HTERT RPE-1 (cell line): ENCODE results near the gene SLC25A18.
"Not testable (repeated sequence)": the region's sequence is repeated elsewhere in the genome, so short reads cannot be mapped to it uniquely, and the experiment has no call there.

Experiments used
- in situ Hi-C: fragments of 300-500 bp; cut with MboI; formaldehyde crosslinking; loops from 4 replicates; pipeline ENCODE4 v1.14.3; 2020; ENCODE audit warnings: low sequenced_read_pairs

SLC25A18 gene

DNA sequence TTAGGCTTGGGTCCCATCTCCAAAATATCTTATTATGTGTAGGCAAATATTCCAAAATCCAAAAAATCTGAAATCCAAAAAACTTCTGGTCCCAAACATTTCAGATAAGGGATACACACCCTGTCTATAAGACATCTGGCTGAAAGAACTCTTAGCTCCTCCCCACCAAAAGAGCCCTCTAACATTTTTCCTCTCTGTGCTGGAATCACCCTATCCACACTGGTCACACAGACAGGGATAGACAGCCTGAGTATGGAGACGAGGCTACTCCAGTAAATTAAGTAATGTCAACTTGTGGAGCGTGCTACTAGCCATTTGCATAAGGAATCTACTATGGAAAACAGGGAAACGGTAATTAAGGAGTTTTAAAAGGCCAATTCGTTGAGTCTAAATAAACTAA lies 40.4 kb downstream of the SLC25A18 start:
- in situ Hi-C loops, result no loop called here

- in situ Hi-C loops, result no loop called here
These were observed 43.2 kb downstream of the SLC25A18 start for GRCh38 chr22:17606496-17606895.

- in situ Hi-C loops, result no loop called here
These were observed 44.7 kb downstream of the SLC25A18 start for GRCh38 chr22:17607891-17608521.

GRCh38 chr22:17612057-17612456 lies 48.8 kb downstream of the SLC25A18 start:
- in situ Hi-C loops, result no loop called here

DNA sequence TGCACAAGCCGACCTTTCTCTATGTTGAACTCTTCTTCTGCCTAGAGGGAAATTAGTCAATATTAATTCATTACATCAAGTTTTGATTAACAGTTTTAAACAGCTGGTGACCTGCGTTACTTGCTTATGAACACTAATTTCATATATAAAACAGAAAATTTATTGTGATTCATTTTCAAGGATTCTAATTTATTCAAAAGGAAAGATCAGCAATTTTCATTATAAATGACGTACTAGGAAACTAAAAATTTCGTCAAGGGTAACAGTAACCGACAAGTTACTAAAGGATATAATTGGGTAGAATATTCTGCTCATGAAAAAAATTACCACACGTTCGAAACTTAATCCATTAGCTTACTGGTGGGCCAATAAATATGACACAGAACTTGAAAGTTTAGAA lies 50.0 kb downstream of the SLC25A18 start:
- in situ Hi-C loops, result no loop called here

DNA sequence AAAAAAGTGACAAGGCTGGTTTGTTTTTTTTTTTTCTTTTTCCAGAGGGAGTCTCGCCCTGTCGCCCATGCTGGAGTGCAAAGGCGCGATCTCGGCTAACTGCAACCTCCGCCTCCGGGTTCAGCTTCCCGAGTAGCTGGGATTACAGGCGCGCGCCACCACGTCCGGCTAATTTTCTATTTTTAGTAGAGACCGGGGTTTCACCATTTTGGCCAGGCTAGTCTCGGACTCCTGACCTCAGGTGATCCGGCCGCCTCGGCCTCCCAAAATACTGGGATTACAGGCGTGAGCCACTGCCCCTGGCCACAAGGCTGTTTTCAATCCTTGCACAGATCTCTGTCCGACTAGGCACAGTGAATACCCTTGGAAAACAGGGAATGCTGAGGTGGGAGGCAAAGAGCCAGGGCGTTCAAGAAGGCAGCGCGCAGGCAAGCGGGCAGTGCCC lies 64.7 kb downstream of the SLC25A18 start:
- in situ Hi-C loops, result no loop called here

- in situ Hi-C loops, result no loop called here
These were observed 65.3 kb downstream of the SLC25A18 start, which contains the start of gene ATP6V1E1 for GRCh38 chr22:17628406-17629172. ATP6V1E1 (minus strand) TSS chr22:17628749; CDS start chr22:17628635, 114 bp downstream.

- in situ Hi-C loops, result no loop called here
These were observed 65.8 kb downstream of the SLC25A18 start for GRCh38 chr22:17629173-17629489.

GRCh38 chr22:17629641-17630040 lies 66.3 kb downstream of the SLC25A18 start:
- in situ Hi-C loops, result no loop called here

- in situ Hi-C loops, result no loop called here
These were observed 67.8 kb downstream of the SLC25A18 start for GRCh38 chr22:17631076-17631565.

- in situ Hi-C loops, result no loop called here
These were observed 70.1 kb downstream of the SLC25A18 start for GRCh38 chr22:17633217-17633997.

DNA sequence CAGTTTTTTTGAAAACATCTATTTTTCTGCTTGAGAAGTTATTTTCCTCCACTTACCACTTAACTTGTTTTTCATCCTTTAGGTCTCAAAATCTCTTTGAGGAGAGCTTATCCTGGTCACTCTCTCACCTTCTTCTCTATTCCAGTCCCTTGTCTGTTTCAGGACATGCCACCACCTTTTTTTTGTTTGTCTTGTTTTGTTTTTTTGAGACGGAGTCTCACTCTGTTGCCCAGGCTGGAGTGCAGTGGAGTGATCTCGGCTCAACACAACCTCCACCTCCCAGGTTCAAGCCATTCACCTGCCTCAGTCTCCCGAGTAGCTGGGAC lies 70.7 kb downstream of the SLC25A18 start:
- in situ Hi-C loops, result no loop called here

DNA sequence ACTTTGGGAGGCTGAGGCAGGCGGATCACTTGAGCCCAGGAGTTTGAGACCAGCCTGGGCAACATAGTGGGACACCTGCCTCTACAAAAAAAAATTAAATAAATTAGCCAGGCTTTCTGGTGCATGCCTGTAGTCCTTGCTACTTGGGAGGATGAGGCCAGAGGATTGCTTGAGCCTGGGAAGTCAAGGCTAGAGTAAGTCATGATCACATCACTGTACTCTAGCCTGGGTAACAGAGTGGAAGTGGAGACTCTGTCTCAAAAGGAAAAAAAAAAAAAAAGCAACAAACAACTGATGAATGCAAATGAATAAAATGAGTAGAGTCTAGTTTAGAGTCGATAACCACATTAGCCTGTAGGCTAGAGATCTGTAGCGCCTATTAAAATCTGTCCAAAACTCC lies 71.4 kb downstream of the SLC25A18 start:
- in situ Hi-C loops, result no loop called here

DNA sequence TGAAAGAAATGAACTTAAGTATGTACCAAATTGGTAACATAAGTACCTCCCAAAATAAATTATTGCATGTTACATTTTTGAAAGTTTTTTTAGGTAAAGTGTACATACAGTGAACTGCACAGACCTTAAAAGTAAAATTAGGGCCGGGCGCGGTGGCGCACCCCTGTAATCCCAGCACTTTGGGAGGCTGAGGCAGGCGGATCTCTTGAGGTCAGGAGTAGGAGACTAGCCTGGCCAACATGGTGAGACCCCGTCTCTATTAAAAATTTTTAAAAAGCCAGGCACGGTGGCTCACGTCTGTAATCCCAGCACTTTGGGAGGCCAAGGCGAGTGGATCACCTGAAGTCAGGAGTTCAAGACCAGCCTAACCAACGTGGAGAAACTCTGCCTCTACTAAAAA lies 73.6 kb downstream of the SLC25A18 start:
- in situ Hi-C loops, result not testable (repeated sequence)

DNA sequence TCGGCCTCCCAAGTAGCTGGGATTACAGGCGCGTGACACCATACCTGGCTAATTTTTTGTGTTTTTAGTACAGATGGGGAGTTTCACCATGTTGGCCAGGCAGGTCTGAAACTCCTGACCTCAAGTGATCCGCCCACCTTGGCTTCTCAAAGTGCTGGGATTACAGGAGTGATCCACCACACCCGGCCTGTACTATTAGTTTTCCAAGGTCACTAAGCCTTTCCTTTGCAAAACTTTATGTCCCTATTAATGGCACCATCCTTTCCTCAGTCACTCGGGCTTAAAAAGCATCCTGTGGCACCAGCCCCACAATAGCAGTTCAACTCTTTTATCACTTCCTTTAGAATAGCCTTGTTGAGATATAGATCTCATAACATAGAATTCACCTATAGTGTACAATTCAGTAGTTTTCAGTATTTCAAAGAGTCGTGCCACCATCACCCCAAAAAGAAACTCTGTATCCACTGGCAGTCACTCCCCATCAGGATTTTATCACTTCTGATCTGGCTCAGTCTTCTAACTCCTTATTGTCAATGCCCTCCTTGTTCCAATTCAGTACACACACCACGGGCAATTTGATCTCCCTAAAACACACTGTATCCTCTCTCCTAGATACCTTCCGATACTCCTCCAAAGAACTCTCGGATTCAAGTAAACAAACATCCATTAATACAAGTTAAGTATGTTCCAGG lies 74.3 kb downstream of the SLC25A18 start:
- in situ Hi-C loops, result no loop called here

GRCh38 chr22:17638182-17638431 lies 74.8 kb downstream of the SLC25A18 start:
- in situ Hi-C loops, result no loop called here

- in situ Hi-C loops, result no loop called here
These were observed 75.3 kb downstream of the SLC25A18 start, which contains the start of gene BCL2L13 for GRCh38 chr22:17638432-17639246. BCL2L13 (plus strand) TSS chr22:17638757; CDS start chr22:17655712, 16,955 bp downstream.

DNA sequence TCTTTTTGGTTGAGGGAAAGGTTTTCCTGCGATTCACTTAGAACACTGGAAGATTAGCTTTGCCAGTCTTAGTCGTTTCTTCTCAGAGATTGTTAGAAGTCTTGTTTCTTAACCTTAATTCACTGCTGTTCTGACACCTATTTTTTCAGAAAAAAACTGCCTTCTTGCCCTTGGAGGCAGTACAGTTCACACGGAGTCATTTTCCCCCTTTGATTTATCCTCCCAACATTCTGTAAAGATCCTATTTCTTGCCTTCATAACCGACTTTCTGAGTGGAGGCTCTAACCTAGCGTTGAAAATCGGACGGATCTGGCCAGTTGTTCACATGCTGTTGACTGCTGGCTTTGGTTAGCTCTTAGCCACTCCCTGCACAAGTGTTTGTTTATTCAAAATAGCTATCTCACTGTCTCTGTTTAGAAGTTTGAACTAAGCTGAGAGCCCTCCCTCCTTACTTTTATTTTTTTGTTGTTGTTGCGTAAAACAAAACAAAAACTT lies 76.0 kb downstream of the SLC25A18 start:
- in situ Hi-C loops, result no loop called here
